ENCODE measurements around the gene RNU11. TPM values are rescaled to one million over a fixed set of nuclear protein-coding genes. Genes with fewer than 3 reads are reported as not detected.
"Not testable (repeated sequence)": the region's sequence is repeated elsewhere in the genome, so short reads cannot be mapped to it uniquely, and the experiment has no call there.

The RNU11 gene
- total RNA-seq, 2 experiments from 2014 or later, result not detected

DNA sequence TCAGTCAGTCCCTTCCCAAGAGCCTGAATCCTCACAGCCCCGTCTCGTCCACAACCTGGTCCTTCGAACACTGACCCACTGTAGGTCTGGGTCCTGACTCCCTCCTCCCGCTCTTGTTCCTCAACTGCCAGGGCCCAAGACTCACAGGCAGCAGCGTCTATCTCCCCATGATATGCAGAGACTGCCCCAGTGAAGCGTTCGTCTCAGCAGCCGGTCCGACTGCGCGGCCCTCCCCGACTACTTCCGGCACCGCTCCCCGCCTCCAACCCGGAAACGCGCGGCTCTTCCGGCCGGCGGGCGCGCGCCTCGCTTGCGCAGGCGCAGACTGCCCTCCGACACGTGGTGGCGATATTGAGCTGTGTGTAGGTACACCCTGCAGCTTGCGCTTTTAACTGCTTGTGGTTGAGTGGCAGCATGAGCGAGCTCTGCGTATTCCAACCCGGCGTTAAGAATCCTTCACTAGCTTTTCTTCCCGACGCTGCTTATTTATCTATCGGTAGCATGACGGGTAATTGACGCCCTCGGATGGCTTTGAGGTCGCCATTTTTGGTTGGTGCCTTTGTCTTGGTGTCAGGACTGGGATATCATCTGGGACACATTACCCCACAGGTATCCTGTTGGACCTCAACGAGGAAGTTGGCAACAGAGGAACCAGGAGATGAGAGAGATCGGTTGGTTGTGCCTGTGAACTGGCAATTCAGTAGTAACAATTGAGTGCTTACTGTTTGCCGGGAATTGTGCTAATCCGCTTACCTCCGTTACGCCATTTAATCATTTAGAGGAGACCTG is 5.4 kb upstream of the RNU11 start, which contains the start of gene TAF12:
TAF12 (minus strand) TSS at position 221 of the 789 bp plus-strand sequence. CDS start 20,986 bp downstream, outside the sequence.
- no peaks in the 10 kb centered on the region for H3K27me3 Mint-ChIP-seq
- peaks cover 8% of the 10 kb centered on the region for H3K36me3 Mint-ChIP-seq (ENCODE audit: low read depth)
- ChIA-PET CTCF (interaction anchor here (0.7 to 4.1 kb wide), 10 partner anchors 10 to 1422 kb away, joined by 3 to 24 read pairs (median 4); partner anchors contain the start of genes GMEB1, SRSF4 and YTHDF2), POLR2A (interaction anchor here (0.6 to 1.0 kb wide), 6 partner anchors 25 to 271 kb away, joined by 3 to 13 read pairs (median 4); partner anchors contain the start of genes EPB41, GMEB1 and YTHDF2)
- H3K27ac Mint-ChIP-seq, result peak within 1 kb of the TSS; percentile 98
- H3K4me1 Mint-ChIP-seq, result peaks cover 46% of the 10 kb centered on the region
- peak; percentile 93 for DNase-seq
- peak within 1 kb of the TSS; percentile 93 for H3K4me3 Mint-ChIP-seq
- no peaks in the 10 kb centered on the region for H3K9me3 Mint-ChIP-seq

DNA sequence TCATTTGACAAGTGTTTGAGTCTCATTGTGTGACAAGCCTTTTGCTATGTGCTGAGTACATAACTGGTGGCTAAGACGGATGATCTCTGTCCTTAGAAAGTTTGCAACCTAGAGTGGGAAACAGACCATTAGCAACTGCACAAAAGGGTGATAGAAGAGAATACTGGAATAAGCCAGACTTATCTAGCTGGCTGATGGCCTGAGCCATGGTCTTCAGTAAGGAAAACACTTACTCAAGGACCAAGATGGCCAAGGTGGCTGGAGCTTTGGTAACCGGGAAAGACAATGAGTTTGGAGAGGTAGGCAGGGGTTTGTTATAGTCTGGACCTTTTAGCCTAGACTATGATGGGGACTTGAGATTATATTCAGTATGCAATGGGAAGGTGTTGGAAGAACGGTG is 3.9 kb upstream of the RNU11 start:
- no peak for DNase-seq
- no peaks in the 10 kb centered on the region for H3K9me3 Mint-ChIP-seq
- CTCF ChIA-PET, result interaction anchor here (0.5 to 2.1 kb wide), 4 partner anchors 12 to 283 kb away, joined by 4 to 5 read pairs (median 5); no protein-coding TSS in a partner anchor
- H3K27ac Mint-ChIP-seq, result peak overlapping the region; percentile 98
- POLR2A ChIA-PET, result interaction anchor here (0.5 kb wide), 1 partner anchor 139 kb away, joined by 3 read pairs; the partner anchor contains the start of gene RCC1
- H3K4me1 Mint-ChIP-seq, result peaks cover 57% of the 10 kb centered on the region
- peak overlapping the region; percentile 93 for H3K4me3 Mint-ChIP-seq
- H3K27me3 Mint-ChIP-seq, result no peaks in the 10 kb centered on the region
- peaks cover 8% of the 10 kb centered on the region for H3K36me3 Mint-ChIP-seq (ENCODE audit: low read depth)

DNA sequence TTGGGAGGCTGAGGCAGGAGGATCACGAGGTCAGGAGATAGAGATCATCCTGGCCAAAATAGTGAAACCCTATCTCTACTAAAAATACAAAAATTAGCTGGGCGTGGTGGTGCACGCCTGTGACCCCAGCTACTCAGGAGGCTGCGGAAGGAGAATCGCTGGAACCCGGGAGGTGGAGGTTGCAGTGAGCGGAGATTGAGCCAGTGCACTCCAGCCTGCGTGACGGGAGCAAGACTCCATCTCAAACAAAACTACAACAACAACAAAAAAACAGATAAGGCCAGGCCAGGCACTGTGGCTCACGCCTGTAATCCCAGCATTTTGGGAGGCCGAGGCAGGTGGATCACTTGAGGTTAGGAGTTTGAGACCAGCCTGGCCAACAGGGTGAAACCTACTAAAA is 3.0 kb upstream of the RNU11 start:
- POLR2A ChIA-PET, result not testable (repeated sequence)

DNA sequence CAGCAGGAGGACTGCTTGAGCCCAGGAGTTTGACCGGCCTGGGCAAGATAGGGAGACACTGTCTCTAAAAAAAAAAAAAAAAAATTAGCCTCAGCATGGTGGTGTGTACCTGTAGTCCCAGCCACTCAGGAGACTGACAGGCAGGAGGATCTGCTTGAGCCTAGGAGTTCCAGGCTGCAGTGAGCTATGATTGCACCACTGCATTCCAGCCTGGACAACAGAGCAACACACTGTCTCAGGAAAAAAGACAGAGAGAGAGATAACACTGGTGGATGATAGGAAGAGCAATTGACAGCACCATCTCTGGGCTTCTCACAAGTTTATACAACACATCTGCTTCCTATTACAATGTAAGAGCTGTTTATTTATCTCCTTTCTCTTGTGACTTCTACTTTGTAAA is 2.4 kb upstream of the RNU11 start:
- Mint-ChIP-seq H3K9me3 (no peaks in the 10 kb centered on the region), H3K27me3 (no peaks in the 10 kb centered on the region), H3K36me3 (ENCODE audit: low read depth) (peaks cover 4% of the 10 kb centered on the region), H3K4me1 (peaks cover 44% of the 10 kb centered on the region), H3K4me3 (no peak overlapping the region), H3K27ac (peak overlapping the region; percentile 61)
- CTCF ChIA-PET, result interaction anchor here (1.0 kb wide), 1 partner anchor 16 kb away, joined by 3 read pairs; no protein-coding TSS in a partner anchor
- POLR2A ChIA-PET, result interaction anchor here (0.6 kb wide), 1 partner anchor 140 kb away, joined by 3 read pairs; the partner anchor contains the start of gene RCC1
- no peak for DNase-seq

More for the DNA sequence above, 3.0 kb upstream of the RNU11 start:
- CTCF ChIA-PET, result interaction anchor here (1.5 kb wide), 1 partner anchor 11 kb away, joined by 5 read pairs; no protein-coding TSS in a partner anchor
- H3K27ac Mint-ChIP-seq; H3K4me3 Mint-ChIP-seq; H3K36me3 Mint-ChIP-seq (ENCODE audit: low read depth); H3K27me3 Mint-ChIP-seq; H3K9me3 Mint-ChIP-seq; DNase-seq: not testable (repeated sequence)
- H3K4me1 Mint-ChIP-seq, result peaks cover 50% of the 10 kb centered on the region

DNA sequence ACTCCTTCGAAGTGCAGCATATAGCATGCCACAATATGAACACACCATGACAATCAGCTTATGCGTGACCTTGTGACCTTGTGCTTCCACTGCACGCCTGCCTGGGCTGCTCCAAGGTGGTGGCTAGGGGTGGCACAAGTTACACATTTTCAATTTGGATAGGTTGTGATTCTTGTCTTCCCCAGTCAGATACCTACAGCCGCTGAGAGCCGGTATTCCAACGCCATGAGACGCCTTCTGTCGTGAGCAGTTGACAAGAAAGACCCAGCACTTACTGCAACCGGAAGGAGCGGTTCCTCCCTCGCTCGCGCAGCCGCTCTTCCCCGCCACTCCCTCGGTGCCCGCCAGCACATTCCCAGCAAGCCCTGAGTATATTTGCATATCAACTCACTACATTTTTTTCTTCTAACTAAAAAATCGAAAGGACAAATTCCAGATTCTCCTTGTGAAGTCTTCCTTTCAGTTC is 359 bp upstream of the RNU11 start:
- ChIA-PET CTCF (interaction anchor here (0.6 to 2.2 kb wide), 7 partner anchors 18 to 272 kb away, joined by 3 to 19 read pairs (median 3); partner anchors contain the start of genes GMEB1 and YTHDF2), POLR2A (interaction anchor here (0.6 to 1.6 kb wide), 7 partner anchors 20 to 1010 kb away, joined by 3 to 12 read pairs (median 4); partner anchors contain the start of genes GMEB1 and YTHDF2)
- peak overlapping the region; percentile 77 for H3K4me3 Mint-ChIP-seq
- no peaks in the 10 kb centered on the region for H3K9me3 Mint-ChIP-seq
- peak overlapping the region; percentile 97 for H3K27ac Mint-ChIP-seq
- DNase-seq, result peak; percentile 92
- no peaks in the 10 kb centered on the region for H3K27me3 Mint-ChIP-seq
- H3K36me3 Mint-ChIP-seq (ENCODE audit: low read depth), result no peaks in the 10 kb centered on the region
- H3K4me1 Mint-ChIP-seq, result peaks cover 34% of the 10 kb centered on the region

DNA sequence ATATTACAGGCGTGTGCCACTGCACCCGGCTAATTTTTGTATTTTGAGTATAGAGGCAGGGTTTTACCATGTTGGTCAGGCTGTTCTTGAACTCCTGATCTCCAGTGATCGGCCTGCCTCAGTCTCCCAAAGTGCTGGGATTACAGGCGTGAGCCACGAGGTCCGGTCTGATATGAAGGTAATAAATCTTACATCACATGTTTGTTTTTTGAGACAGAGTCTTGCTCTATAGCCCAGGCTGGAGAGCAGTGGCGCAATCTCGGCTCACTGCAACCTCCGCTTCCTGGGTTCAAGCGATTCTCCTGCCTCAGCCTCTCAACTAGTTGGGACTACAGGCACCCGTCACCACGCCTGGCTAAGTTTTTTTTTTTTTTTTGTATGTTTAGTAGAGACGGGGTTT is 4.7 kb downstream of the RNU11 start:
- H3K4me3 Mint-ChIP-seq; DNase-seq; POLR2A ChIA-PET; H3K9me3 Mint-ChIP-seq; H3K27me3 Mint-ChIP-seq; H3K27ac Mint-ChIP-seq; H3K36me3 Mint-ChIP-seq (ENCODE audit: low read depth): not testable (repeated sequence)
- CTCF ChIA-PET, result interaction anchor here (0.6 kb wide), 1 partner anchor 143 kb away, joined by 3 read pairs; no protein-coding TSS in a partner anchor
- peaks cover 11% of the 10 kb centered on the region for H3K4me1 Mint-ChIP-seq

DNA sequence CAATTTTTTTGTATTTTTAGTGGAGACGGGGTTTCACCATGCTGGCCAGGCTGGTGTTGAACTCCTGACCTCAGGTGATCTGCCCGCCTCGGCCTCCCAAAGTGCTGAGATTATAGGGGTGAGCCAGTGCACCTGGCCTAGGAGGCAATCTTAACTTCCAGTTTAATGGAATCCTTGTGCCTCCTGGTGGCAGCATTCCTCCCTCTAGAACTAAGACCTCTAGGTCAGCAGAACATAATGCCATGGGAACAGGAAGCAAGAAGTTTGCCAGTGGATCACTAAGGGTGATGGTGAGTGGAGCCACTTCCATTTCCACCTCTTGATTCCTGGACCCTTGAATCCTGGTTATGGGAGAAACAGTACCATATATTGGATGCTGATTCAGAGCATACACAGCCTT is 5.5 kb downstream of the RNU11 start:
- H3K9me3 Mint-ChIP-seq; H3K36me3 Mint-ChIP-seq (ENCODE audit: low read depth); H3K4me1 Mint-ChIP-seq; H3K27me3 Mint-ChIP-seq; DNase-seq; H3K4me3 Mint-ChIP-seq; POLR2A ChIA-PET; H3K27ac Mint-ChIP-seq: not testable (repeated sequence)
- CTCF ChIA-PET, result interaction anchor here (0.7 kb wide), 1 partner anchor 74 kb away, joined by 3 read pairs; no protein-coding TSS in a partner anchor

DNA sequence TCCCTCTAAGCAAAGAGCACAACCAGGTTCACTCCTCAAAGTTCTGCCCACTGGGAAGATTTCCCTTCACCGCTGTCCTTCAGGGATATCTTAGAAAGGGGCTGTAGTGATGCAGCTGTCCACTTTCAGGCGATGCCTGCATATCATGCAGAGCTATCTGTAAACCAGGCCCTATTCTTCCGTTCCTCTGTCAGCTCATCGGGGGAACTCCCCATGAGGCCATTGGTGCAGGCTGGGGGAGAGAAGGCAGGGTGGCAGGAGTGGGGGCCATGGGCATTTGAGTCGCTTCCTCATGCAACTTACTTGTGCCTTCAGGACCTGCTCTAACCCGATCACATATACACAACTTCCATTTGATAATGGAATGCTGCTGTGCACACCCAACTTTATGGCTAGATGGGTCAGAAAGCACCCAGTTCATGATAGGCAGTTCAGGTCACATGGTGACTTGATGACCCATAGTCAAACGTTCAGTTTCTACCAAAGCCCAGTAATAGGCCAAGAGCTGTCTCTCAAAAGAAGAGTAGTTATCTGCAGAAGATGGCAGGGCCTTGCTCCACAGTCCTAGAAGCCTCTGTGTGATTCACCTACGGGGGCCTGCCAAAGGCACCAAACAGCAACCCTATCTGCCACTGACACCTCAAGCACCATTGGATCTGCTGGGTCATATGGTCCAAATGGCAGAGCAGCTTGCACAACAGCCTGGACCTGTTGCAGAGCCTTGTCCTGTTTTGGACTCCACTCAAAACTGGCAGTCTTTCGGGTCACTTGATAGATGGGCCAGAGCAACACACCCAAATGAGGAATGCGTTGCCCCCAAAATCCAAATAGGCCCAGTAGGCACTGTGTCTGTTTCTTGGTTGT is 7.3 kb downstream of the RNU11 start:
- peak overlapping the region; percentile 4 for H3K27ac Mint-ChIP-seq
- H3K27me3 Mint-ChIP-seq; H3K36me3 Mint-ChIP-seq (ENCODE audit: low read depth); H3K4me3 Mint-ChIP-seq; DNase-seq; H3K9me3 Mint-ChIP-seq; H3K4me1 Mint-ChIP-seq: not testable (repeated sequence)
- POLR2A ChIA-PET, result interaction anchor here (1.2 kb wide), 1 partner anchor 13 kb away, joined by 3 read pairs; the partner anchor contains the start of gene GMEB1
- CTCF ChIA-PET, result interaction anchor here (1.2 kb wide), 1 partner anchor 11 kb away, joined by 5 read pairs; no protein-coding TSS in a partner anchor

DNA sequence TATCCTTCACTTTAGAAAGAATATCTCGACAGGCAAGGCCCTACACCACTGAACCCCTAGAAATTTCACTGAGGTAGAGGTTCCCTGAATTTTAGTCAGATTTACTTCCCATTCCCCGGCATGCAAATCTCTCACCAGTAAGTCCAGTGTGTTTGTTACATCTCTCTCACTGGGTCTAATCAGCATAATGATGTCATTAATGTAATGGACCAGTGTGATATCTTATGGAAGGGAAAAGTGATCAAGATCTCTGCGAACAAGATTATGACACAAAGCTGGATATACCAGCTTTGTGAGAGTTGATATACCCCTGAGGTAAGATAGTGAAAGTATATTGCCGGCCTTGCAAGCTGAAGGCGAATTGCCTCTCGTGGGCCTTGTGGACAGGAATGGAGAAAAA is 7.9 kb downstream of the RNU11 start:
- no peaks in the 10 kb centered on the region for H3K9me3 Mint-ChIP-seq
- no peak for DNase-seq
- H3K4me3 Mint-ChIP-seq, result no peak overlapping the region
- ChIA-PET POLR2A (no interaction called here), CTCF (interaction anchor here (1.2 kb wide), 1 partner anchor 11 kb away, joined by 5 read pairs; no protein-coding TSS in a partner anchor)
- no peaks in the 10 kb centered on the region for H3K4me1 Mint-ChIP-seq
- H3K27me3 Mint-ChIP-seq, result no peaks in the 10 kb centered on the region
- no peak overlapping the region for H3K27ac Mint-ChIP-seq
- no peaks in the 10 kb centered on the region for H3K36me3 Mint-ChIP-seq (ENCODE audit: low read depth)

DNA sequence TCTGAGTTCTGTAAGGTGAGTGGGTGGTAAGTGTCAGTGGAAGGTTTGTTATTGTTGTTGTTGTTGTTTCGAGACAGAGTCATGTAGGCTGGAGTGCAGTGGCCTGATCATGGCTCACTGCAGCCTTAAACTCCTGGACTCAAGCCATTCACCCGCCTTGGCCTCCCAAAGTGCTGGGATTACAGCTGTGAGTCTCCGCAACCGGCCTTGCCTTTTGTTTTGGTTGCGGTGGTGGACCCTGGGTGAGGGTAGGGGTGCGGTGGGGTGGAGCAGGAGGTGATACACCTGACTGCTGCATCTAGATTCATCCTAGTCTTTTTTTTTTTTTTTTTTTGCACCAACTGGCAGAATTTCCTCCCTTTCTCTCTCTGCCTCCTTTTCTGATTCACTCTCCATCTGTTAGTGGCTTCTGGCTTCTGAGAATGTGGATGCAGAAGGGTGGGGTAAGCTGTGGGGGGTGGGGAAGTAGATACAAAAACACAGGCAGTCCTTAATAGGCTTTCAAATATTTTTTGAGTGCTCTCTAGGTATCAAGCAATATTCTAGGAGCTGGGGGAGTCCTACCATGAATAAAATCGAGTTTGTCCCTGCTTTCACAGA is 15.6 kb downstream of the RNU11 start:
- no peak for DNase-seq
- H3K27ac Mint-ChIP-seq, result no peak overlapping the region
- H3K9me3 Mint-ChIP-seq, result no peaks in the 10 kb centered on the region
- no peaks in the 10 kb centered on the region for H3K36me3 Mint-ChIP-seq (ENCODE audit: low read depth)
- no peaks in the 10 kb centered on the region for H3K27me3 Mint-ChIP-seq
- peaks cover 8% of the 10 kb centered on the region for H3K4me1 Mint-ChIP-seq
- POLR2A ChIA-PET, result interaction anchor here (0.5 kb wide), 1 partner anchor 322 kb away, joined by 3 read pairs; no protein-coding TSS in a partner anchor
- CTCF ChIA-PET, result interaction anchor here (1.0 kb wide), 1 partner anchor 20 kb away, joined by 3 read pairs; the partner anchor contains the start of gene TAF12
- H3K4me3 Mint-ChIP-seq, result no peak overlapping the region

DNA sequence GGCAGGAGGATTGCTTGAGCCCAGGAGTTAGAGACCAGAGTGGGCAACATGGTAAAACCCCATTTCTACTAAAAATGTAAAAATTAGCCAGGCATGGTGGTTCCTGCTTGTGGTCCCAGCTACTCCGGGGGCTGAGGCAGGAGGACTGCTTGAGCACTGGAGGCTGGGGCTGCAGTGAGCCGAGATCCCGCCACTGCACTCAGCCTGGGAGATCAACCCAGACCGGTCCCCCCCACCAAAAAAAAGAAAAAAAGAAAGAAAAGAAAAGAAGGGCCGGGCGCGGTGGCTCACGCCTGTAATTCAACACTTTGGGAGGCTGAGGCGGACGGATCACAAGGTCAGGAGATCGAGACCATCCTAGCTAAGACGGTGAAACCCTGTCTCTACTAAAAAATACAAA is 18.4 kb downstream of the RNU11 start:
- POLR2A ChIA-PET, result no interaction called here
- Mint-ChIP-seq H3K4me3 (peak overlapping the region; percentile 19), H3K4me1 (peaks cover 12% of the 10 kb centered on the region), H3K27ac (peak overlapping the region; percentile 74), H3K27me3 (no peaks in the 10 kb centered on the region), H3K36me3 (ENCODE audit: low read depth) (no peaks in the 10 kb centered on the region), H3K9me3 (no peaks in the 10 kb centered on the region)
- CTCF ChIA-PET, result interaction anchor here (0.6 to 1.2 kb wide), 2 partner anchors 30 to 264 kb away, joined by 3 read pairs; no protein-coding TSS in a partner anchor
- DNase-seq, result no peak
